Measurements from ENCODE around the gene PRKAB2.

- TF ChIP-seq, protein P1, sequence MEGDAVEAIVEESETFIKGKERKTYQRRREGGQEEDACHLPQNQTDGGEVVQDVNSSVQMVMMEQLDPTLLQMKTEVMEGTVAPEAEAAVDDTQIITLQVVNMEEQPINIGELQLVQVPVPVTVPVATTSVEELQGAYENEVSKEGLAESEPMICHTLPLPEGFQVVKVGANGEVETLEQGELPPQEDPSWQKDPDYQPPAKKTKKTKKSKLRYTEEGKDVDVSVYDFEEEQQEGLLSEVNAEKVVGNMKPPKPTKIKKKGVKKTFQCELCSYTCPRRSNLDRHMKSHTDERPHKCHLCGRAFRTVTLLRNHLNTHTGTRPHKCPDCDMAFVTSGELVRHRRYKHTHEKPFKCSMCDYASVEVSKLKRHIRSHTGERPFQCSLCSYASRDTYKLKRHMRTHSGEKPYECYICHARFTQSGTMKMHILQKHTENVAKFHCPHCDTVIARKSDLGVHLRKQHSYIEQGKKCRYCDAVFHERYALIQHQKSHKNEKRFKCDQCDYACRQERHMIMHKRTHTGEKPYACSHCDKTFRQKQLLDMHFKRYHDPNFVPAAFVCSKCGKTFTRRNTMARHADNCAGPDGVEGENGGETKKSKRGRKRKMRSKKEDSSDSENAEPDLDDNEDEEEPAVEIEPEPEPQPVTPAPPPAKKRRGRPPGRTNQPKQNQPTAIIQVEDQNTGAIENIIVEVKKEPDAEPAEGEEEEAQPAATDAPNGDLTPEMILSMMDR (IDR thresholded peaks at IDR 0.05; ENCODE audit: low read length) = no peak
- no peak for TF ChIP-seq EZH2 (IDR thresholded peaks at IDR 0.05; ENCODE audit: borderline replicate concordance, low read length)
These were observed 43.0 kb downstream of the PRKAB2 start for GRCh38 chr1:147129116-147129873.

All from OCI-LY1 (cell line).